Testis (tissue), 2 donors: Measurements from ENCODE around the gene LTA4H.

Experiments used
- POLR2A ChIP-seq: fragments of 450-650 bp; IDR thresholded peaks from one replicate; pipeline ENCODE4 v1.6.1; 2017; ENCODE audit warnings: antibody characterized with exemption, mild to moderate bottlenecking, moderate library complexity
- TF ChIP-seq, protein P1 (sequence below), 3 experiments: fragments of 450-650 bp in 2 of 3; fragments of 200-600 bp in 1 of 3; sonication (generic) in 1 of 3; IDR thresholded peaks; one replicate each; pipeline ENCODE4 v1.5.1; 2016 to 2019; ENCODE audit warnings: antibody characterized with exemption in 3 of 3, mild to moderate bottlenecking in 2 of 3, moderate library complexity in 1 of 3

DNA sequence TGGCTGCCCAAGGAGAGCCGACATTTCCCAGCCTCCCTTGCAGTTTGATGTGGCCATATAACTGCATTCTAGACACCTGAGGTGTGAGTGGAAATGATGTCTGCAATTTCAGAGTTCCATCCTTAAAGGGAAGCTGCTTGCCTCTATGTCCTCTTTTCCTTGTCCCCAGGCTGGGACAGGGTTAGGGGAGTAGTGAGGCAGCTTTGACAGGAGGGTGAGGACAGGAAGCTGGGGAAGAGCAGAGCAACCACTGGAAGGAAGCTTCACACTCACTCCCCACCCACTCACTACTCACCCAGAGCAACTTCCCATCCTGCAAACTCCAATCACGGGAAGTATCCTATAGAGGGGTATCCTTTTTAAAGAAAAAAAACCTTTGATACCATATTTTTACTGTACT is 28.9 kb upstream of the LTA4H start:
- TF ChIP-seq, protein P1, sequence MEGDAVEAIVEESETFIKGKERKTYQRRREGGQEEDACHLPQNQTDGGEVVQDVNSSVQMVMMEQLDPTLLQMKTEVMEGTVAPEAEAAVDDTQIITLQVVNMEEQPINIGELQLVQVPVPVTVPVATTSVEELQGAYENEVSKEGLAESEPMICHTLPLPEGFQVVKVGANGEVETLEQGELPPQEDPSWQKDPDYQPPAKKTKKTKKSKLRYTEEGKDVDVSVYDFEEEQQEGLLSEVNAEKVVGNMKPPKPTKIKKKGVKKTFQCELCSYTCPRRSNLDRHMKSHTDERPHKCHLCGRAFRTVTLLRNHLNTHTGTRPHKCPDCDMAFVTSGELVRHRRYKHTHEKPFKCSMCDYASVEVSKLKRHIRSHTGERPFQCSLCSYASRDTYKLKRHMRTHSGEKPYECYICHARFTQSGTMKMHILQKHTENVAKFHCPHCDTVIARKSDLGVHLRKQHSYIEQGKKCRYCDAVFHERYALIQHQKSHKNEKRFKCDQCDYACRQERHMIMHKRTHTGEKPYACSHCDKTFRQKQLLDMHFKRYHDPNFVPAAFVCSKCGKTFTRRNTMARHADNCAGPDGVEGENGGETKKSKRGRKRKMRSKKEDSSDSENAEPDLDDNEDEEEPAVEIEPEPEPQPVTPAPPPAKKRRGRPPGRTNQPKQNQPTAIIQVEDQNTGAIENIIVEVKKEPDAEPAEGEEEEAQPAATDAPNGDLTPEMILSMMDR (IDR thresholded peaks at IDR 0.05) = no peak
- TF ChIP-seq POLR2A = no peak
